Measurements from ENCODE around the gene PRKAB2. TPM values are rescaled to one million over a fixed set of nuclear protein-coding genes. Genes with fewer than 3 reads are reported as not detected.

Gene PRKAB2
- total RNA-seq: 13.6 TPM

GRCh38 chr1:147172168-147173016 is at the start of gene PRKAB2:
Gene PRKAB2, minus strand, starts transcription at chr1:147172470. Its CDS starts 326 bp downstream, at chr1:147172144.
- no peaks in the 10 kb centered on the region for H3K27me3 ChIP-seq (ENCODE audit: control insufficient read depth in 3 of 3, insufficient read depth in 3 of 3, low read length in 3 of 3)
- peak within 1 kb of the TSS; percentile 90 for H3K27ac ChIP-seq (ENCODE audit: low read depth, low read length)
- peak within 1 kb of the TSS; percentile 85 to 97 (median 96) for H3K9ac ChIP-seq (ENCODE audit: low read depth in 1 of 3, low read length in 3 of 3)
- peaks cover 23 to 36% (median 29%) of the 10 kb centered on the region in 3 donors for H3K4me1 ChIP-seq (ENCODE audit: control insufficient read depth in 3 of 3, insufficient read depth in 3 of 3, low read length in 3 of 3)
- peaks cover 0 to 3% (median 2%) of the 10 kb centered on the region in 3 donors for H3K36me3 ChIP-seq (ENCODE audit: control insufficient read depth in 3 of 3, insufficient read depth in 3 of 3, low read length in 3 of 3)
- peak within 1 kb of the TSS; percentile 89 to 94 (median 93) for H3K4me3 ChIP-seq (ENCODE audit: low read length in 3 of 3)
- no peaks in the 10 kb centered on the region for H3K9me3 ChIP-seq (ENCODE audit: control insufficient read depth in 3 of 3, low read length in 3 of 3)

GRCh38 chr1:147218606-147219005 is 46.3 kb upstream of the PRKAB2 start:
- H3K4me1 ChIP-seq (ENCODE audit: control insufficient read depth in 3 of 3, insufficient read depth in 3 of 3, low read length in 3 of 3): no peaks in the 10 kb centered on the region
- no peak overlapping the region for H3K4me3 ChIP-seq (ENCODE audit: low read length in 3 of 3)
- H3K9me3 ChIP-seq (ENCODE audit: control insufficient read depth in 3 of 3, low read length in 3 of 3): no peaks in the 10 kb centered on the region
- no peak overlapping the region for H3K9ac ChIP-seq (ENCODE audit: low read depth in 1 of 3, low read length in 3 of 3)
- no peaks in the 10 kb centered on the region for H3K36me3 ChIP-seq (ENCODE audit: control insufficient read depth in 3 of 3, insufficient read depth in 3 of 3, low read length in 3 of 3)
- no peak overlapping the region for H3K27ac ChIP-seq (ENCODE audit: low read depth, low read length)
- no peaks in the 10 kb centered on the region for H3K27me3 ChIP-seq (ENCODE audit: control insufficient read depth in 3 of 3, insufficient read depth in 3 of 3, low read length in 3 of 3)

GRCh38 chr1:147217141-147217540 is 44.9 kb upstream of the PRKAB2 start:
- Histone ChIP-seq H3K4me1 (ENCODE audit: control insufficient read depth in 3 of 3, insufficient read depth in 3 of 3, low read length in 3 of 3) (no peaks in the 10 kb centered on the region), H3K27me3 (ENCODE audit: control insufficient read depth in 3 of 3, insufficient read depth in 3 of 3, low read length in 3 of 3) (no peaks in the 10 kb centered on the region), H3K9ac (ENCODE audit: low read depth in 1 of 3, low read length in 3 of 3) (no peak overlapping the region), H3K36me3 (ENCODE audit: control insufficient read depth in 3 of 3, insufficient read depth in 3 of 3, low read length in 3 of 3) (peaks cover 0 to 2% (median 0%) of the 10 kb centered on the region in 3 donors), H3K4me3 (ENCODE audit: low read length in 3 of 3) (no peak overlapping the region), H3K9me3 (ENCODE audit: control insufficient read depth in 3 of 3, low read length in 3 of 3) (no peaks in the 10 kb centered on the region), H3K27ac (ENCODE audit: low read depth, low read length) (no peak overlapping the region)

GRCh38 chr1:147216124-147216523 is 43.9 kb upstream of the PRKAB2 start:
- Histone ChIP-seq H3K27me3 (ENCODE audit: control insufficient read depth in 3 of 3, insufficient read depth in 3 of 3, low read length in 3 of 3) (no peaks in the 10 kb centered on the region), H3K4me3 (ENCODE audit: low read length in 3 of 3) (no peak overlapping the region), H3K9ac (ENCODE audit: low read depth in 1 of 3, low read length in 3 of 3) (no peak overlapping the region), H3K9me3 (ENCODE audit: control insufficient read depth in 3 of 3, low read length in 3 of 3) (no peaks in the 10 kb centered on the region), H3K36me3 (ENCODE audit: control insufficient read depth in 3 of 3, insufficient read depth in 3 of 3, low read length in 3 of 3) (peaks cover 0 to 2% (median 0%) of the 10 kb centered on the region in 3 donors), H3K27ac (ENCODE audit: low read depth, low read length) (no peak overlapping the region), H3K4me1 (ENCODE audit: control insufficient read depth in 3 of 3, insufficient read depth in 3 of 3, low read length in 3 of 3) (no peaks in the 10 kb centered on the region)

GRCh38 chr1:147215540-147215916 is 43.3 kb upstream of the PRKAB2 start:
- no peaks in the 10 kb centered on the region for H3K9me3 ChIP-seq (ENCODE audit: control insufficient read depth in 3 of 3, low read length in 3 of 3)
- no peaks in the 10 kb centered on the region for H3K27me3 ChIP-seq (ENCODE audit: control insufficient read depth in 3 of 3, insufficient read depth in 3 of 3, low read length in 3 of 3)
- H3K4me3 ChIP-seq (ENCODE audit: low read length in 3 of 3): no peak overlapping the region
- no peak overlapping the region for H3K27ac ChIP-seq (ENCODE audit: low read depth, low read length)
- peaks cover 0 to 2% (median 0%) of the 10 kb centered on the region in 3 donors for H3K36me3 ChIP-seq (ENCODE audit: control insufficient read depth in 3 of 3, insufficient read depth in 3 of 3, low read length in 3 of 3)
- no peaks in the 10 kb centered on the region for H3K4me1 ChIP-seq (ENCODE audit: control insufficient read depth in 3 of 3, insufficient read depth in 3 of 3, low read length in 3 of 3)
- H3K9ac ChIP-seq (ENCODE audit: low read depth in 1 of 3, low read length in 3 of 3): no peak overlapping the region

GRCh38 chr1:147214842-147215539 is 42.7 kb upstream of the PRKAB2 start:
- H3K27ac ChIP-seq (ENCODE audit: low read depth, low read length): no peak overlapping the region
- H3K9me3 ChIP-seq (ENCODE audit: control insufficient read depth in 3 of 3, low read length in 3 of 3): no peaks in the 10 kb centered on the region
- no peaks in the 10 kb centered on the region for H3K27me3 ChIP-seq (ENCODE audit: control insufficient read depth in 3 of 3, insufficient read depth in 3 of 3, low read length in 3 of 3)
- H3K36me3 ChIP-seq (ENCODE audit: control insufficient read depth in 3 of 3, insufficient read depth in 3 of 3, low read length in 3 of 3): peaks cover 0 to 2% (median 0%) of the 10 kb centered on the region in 3 donors
- no peak overlapping the region for H3K4me3 ChIP-seq (ENCODE audit: low read length in 3 of 3)
- H3K9ac ChIP-seq (ENCODE audit: low read depth in 1 of 3, low read length in 3 of 3): no peak overlapping the region
- no peaks in the 10 kb centered on the region for H3K4me1 ChIP-seq (ENCODE audit: control insufficient read depth in 3 of 3, insufficient read depth in 3 of 3, low read length in 3 of 3)

GRCh38 chr1:147214325-147214724 is 42.1 kb upstream of the PRKAB2 start:
- H3K4me1 ChIP-seq (ENCODE audit: control insufficient read depth in 3 of 3, insufficient read depth in 3 of 3, low read length in 3 of 3): no peaks in the 10 kb centered on the region
- H3K9ac ChIP-seq (ENCODE audit: low read depth in 1 of 3, low read length in 3 of 3): no peak overlapping the region
- H3K27me3 ChIP-seq (ENCODE audit: control insufficient read depth in 3 of 3, insufficient read depth in 3 of 3, low read length in 3 of 3): no peaks in the 10 kb centered on the region
- no peaks in the 10 kb centered on the region for H3K9me3 ChIP-seq (ENCODE audit: control insufficient read depth in 3 of 3, low read length in 3 of 3)
- no peak overlapping the region for H3K27ac ChIP-seq (ENCODE audit: low read depth, low read length)
- peaks cover 0 to 2% (median 0%) of the 10 kb centered on the region in 3 donors for H3K36me3 ChIP-seq (ENCODE audit: control insufficient read depth in 3 of 3, insufficient read depth in 3 of 3, low read length in 3 of 3)
- no peak overlapping the region for H3K4me3 ChIP-seq (ENCODE audit: low read length in 3 of 3)

GRCh38 chr1:147213271-147213670 is 41.0 kb upstream of the PRKAB2 start:
- Histone ChIP-seq H3K4me3 (ENCODE audit: low read length in 3 of 3) (no peak overlapping the region), H3K36me3 (ENCODE audit: control insufficient read depth in 3 of 3, insufficient read depth in 3 of 3, low read length in 3 of 3) (peaks cover 0 to 2% (median 0%) of the 10 kb centered on the region in 3 donors), H3K9ac (ENCODE audit: low read depth in 1 of 3, low read length in 3 of 3) (no peak overlapping the region), H3K9me3 (ENCODE audit: control insufficient read depth in 3 of 3, low read length in 3 of 3) (no peaks in the 10 kb centered on the region), H3K27me3 (ENCODE audit: control insufficient read depth in 3 of 3, insufficient read depth in 3 of 3, low read length in 3 of 3) (no peaks in the 10 kb centered on the region), H3K27ac (ENCODE audit: low read depth, low read length) (no peak overlapping the region), H3K4me1 (ENCODE audit: control insufficient read depth in 3 of 3, insufficient read depth in 3 of 3, low read length in 3 of 3) (no peaks in the 10 kb centered on the region)

GRCh38 chr1:147211577-147211976 is 39.3 kb upstream of the PRKAB2 start:
- Histone ChIP-seq H3K4me3 (ENCODE audit: low read length in 3 of 3) (no peak overlapping the region), H3K36me3 (ENCODE audit: control insufficient read depth in 3 of 3, insufficient read depth in 3 of 3, low read length in 3 of 3) (peaks cover 0 to 2% (median 0%) of the 10 kb centered on the region in 3 donors), H3K9ac (ENCODE audit: low read depth in 1 of 3, low read length in 3 of 3) (no peak overlapping the region), H3K27ac (ENCODE audit: low read depth, low read length) (no peak overlapping the region), H3K27me3 (ENCODE audit: control insufficient read depth in 3 of 3, insufficient read depth in 3 of 3, low read length in 3 of 3) (no peaks in the 10 kb centered on the region), H3K9me3 (ENCODE audit: control insufficient read depth in 3 of 3, low read length in 3 of 3) (no peaks in the 10 kb centered on the region), H3K4me1 (ENCODE audit: control insufficient read depth in 3 of 3, insufficient read depth in 3 of 3, low read length in 3 of 3) (no peaks in the 10 kb centered on the region)

GRCh38 chr1:147210987-147211386 is 38.7 kb upstream of the PRKAB2 start:
- Histone ChIP-seq H3K27ac (ENCODE audit: low read depth, low read length) (no peak overlapping the region), H3K9ac (ENCODE audit: low read depth in 1 of 3, low read length in 3 of 3) (no peak overlapping the region), H3K9me3 (ENCODE audit: control insufficient read depth in 3 of 3, low read length in 3 of 3) (no peaks in the 10 kb centered on the region), H3K27me3 (ENCODE audit: control insufficient read depth in 3 of 3, insufficient read depth in 3 of 3, low read length in 3 of 3) (no peaks in the 10 kb centered on the region), H3K36me3 (ENCODE audit: control insufficient read depth in 3 of 3, insufficient read depth in 3 of 3, low read length in 3 of 3) (peaks cover 0 to 2% (median 0%) of the 10 kb centered on the region in 3 donors), H3K4me3 (ENCODE audit: low read length in 3 of 3) (no peak overlapping the region), H3K4me1 (ENCODE audit: control insufficient read depth in 3 of 3, insufficient read depth in 3 of 3, low read length in 3 of 3) (no peaks in the 10 kb centered on the region)
